Upper lobe of right lung (tissue), 1 donor: Measurements from ENCODE around the gene CELF5. TPM values are rescaled to one million over a fixed set of nuclear protein-coding genes. Genes with fewer than 3 reads are reported as not detected.

Source experiments
- ATAC-seq: fragments of 200-7000 bp; cut with Tn5 transposase; one replicate; pipeline ENCODE4 v1.9.1; 2020; ENCODE audit warnings: mild to moderate bottlenecking, moderate library complexity
- DNase-seq: peaks from one replicate; pipeline ENCODE4 v3.0.0-alpha.2; 2020
- H3K27ac ChIP-seq: fragments of 200-600 bp; one replicate; pipeline ENCODE4 v1.8.0; 2022
- H3K27me3 ChIP-seq: fragments of 200-600 bp; one replicate; pipeline ENCODE4 v1.8.0; 2022; ENCODE audit warnings: mild to moderate bottlenecking
- H3K36me3 ChIP-seq: fragments of 200-600 bp; one replicate; pipeline ENCODE4 v1.8.0; 2022
- H3K4me1 ChIP-seq: fragments of 200-600 bp; one replicate; pipeline ENCODE4 v1.8.0; 2022
- H3K4me3 ChIP-seq: fragments of 200-600 bp; one replicate; pipeline ENCODE4 v1.8.0; 2022; ENCODE audit warnings: mild to moderate bottlenecking
- H3K9me3 ChIP-seq: fragments of 200-600 bp; one replicate; pipeline ENCODE4 v1.8.0; 2022
- intact Hi-C: fragments of 100-400 bp; cut with DNase I; formaldehyde crosslinking; loops from one replicate; pipeline ENCODE4 v1.11.0; 2022
- total RNA-seq: library from RNA; stranded (reverse); fragmentation: NEBNext Ultra II Directional; extraction: Animal tissue kit (Norgen Biotek cat#: 25700); gene quantifications from one replicate; pipeline ENCODE4 v1.2.1, GENCODE V29; 2021
- TF ChIP-seq, protein P1 (sequence below): fragments of 200-600 bp; IDR thresholded peaks from one replicate; pipeline ENCODE4 v1.8.0; 2022; ENCODE audit warnings: antibody characterized with exemption
- donor health status: DM: no; HTN: yes; CAD: no; lungs with severe emphysema.

CELF5 gene
- total RNA-seq, 1 donor from 2014 or later = not detected

- intact Hi-C loops = loop anchor here (5.0 kb wide), 1 partner anchor 157 kb away; no protein-coding TSS in a partner anchor
- Histone ChIP-seq H3K4me1 (no peaks in the 10 kb centered on the region), H3K27me3 (peaks cover 17% of the 10 kb centered on the region), H3K9me3 (no peaks in the 10 kb centered on the region), H3K27ac (no peak overlapping the region), H3K36me3 (no peaks in the 10 kb centered on the region), H3K4me3 (no peak overlapping the region)
- DNase-seq (no peak), ATAC-seq (no peak)
- TF ChIP-seq, protein P1, sequence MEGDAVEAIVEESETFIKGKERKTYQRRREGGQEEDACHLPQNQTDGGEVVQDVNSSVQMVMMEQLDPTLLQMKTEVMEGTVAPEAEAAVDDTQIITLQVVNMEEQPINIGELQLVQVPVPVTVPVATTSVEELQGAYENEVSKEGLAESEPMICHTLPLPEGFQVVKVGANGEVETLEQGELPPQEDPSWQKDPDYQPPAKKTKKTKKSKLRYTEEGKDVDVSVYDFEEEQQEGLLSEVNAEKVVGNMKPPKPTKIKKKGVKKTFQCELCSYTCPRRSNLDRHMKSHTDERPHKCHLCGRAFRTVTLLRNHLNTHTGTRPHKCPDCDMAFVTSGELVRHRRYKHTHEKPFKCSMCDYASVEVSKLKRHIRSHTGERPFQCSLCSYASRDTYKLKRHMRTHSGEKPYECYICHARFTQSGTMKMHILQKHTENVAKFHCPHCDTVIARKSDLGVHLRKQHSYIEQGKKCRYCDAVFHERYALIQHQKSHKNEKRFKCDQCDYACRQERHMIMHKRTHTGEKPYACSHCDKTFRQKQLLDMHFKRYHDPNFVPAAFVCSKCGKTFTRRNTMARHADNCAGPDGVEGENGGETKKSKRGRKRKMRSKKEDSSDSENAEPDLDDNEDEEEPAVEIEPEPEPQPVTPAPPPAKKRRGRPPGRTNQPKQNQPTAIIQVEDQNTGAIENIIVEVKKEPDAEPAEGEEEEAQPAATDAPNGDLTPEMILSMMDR = no peak
Measured at GRCh38 chr19:3320354-3320670, 95.9 kb downstream of the CELF5 start.

DNA sequence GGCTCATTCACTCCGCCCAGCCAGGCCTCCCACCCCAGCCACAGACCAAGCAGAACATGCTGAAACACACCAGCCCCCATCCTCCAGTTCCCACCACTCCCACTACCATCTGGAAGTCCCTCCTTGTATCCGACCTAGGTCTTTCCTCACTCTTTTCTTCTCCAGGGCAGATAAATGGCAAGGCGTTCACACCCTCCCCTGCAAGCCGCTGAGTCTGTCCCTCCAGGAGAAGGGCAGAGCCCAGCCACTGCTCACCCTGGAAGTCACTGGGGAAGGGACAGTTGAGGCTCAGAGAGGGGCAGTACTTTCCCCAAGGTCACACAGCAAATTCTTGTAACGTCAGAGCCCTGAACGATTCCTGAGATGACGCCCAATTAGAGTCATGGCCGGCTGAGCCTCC, 96.4 kb downstream of the CELF5 start:
- H3K27me3 ChIP-seq = peaks cover 17% of the 10 kb centered on the region

GRCh38 chr19:3321696-3322095, 97.2 kb downstream of the CELF5 start:
- Histone ChIP-seq H3K4me1 (no peaks in the 10 kb centered on the region), H3K36me3 (no peaks in the 10 kb centered on the region), H3K4me3 (no peak overlapping the region), H3K27ac (no peak overlapping the region), H3K9me3 (no peaks in the 10 kb centered on the region), H3K27me3 (peaks cover 17% of the 10 kb centered on the region)
- intact Hi-C loops = loop anchor here (5.0 kb wide), 1 partner anchor 156 kb away; no protein-coding TSS in a partner anchor
- no peak for ATAC-seq
- no peak for DNase-seq
- TF ChIP-seq, protein P1 = no peak

More for the DNA sequence above, 96.4 kb downstream of the CELF5 start:
- Histone ChIP-seq H3K4me1 (no peaks in the 10 kb centered on the region), H3K4me3 (no peak overlapping the region), H3K36me3 (no peaks in the 10 kb centered on the region), H3K9me3 (no peaks in the 10 kb centered on the region), H3K27ac (no peak overlapping the region)
- DNase-seq (no peak), ATAC-seq (no peak)
- intact Hi-C loops = loop anchor here (5.0 kb wide), 1 partner anchor 156 kb away; no protein-coding TSS in a partner anchor
- TF ChIP-seq, protein P1 = no peak

DNA sequence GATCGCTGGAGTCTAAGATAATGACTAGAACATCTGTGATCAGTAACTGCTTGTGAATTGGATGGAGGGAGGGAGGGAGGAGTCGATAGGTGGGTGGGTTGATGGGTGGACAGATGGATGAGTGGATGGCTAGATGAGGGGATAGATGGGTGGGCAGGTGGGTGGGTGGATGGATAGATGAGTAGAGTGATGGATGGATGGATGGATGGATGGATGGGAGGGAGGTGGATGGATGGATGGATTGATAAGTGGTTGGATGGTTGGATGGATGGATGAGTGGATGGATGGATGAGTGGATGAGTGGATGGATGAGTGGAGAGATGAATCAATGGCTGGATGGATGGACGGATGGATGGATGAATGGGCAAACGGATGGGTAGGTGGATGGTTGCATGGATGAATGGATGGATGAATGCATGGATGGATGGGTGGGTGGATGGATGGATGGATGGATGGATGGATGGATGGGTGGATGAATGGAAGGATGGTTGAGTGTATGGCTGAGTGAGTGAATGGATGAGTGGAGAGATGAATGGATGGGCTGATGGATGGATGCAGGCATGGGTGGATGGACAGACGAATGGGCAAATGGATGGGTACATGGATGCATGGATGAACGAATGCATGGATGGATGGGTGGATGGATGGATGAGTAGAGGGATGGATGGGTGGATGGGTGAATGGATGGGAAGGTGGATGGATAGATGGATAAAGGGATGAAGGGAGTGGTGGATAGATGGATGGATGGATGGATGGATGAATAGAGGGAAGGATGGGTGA, 97.9 kb downstream of the CELF5 start:
- no peaks in the 10 kb centered on the region for H3K9me3 ChIP-seq
- H3K4me1 ChIP-seq = no peaks in the 10 kb centered on the region
- no peaks in the 10 kb centered on the region for H3K36me3 ChIP-seq
- no peak overlapping the region for H3K4me3 ChIP-seq
- peaks cover 17% of the 10 kb centered on the region for H3K27me3 ChIP-seq
- no peak for ATAC-seq
- TF ChIP-seq, protein P1 = no peak
- no peak for DNase-seq
- no peak overlapping the region for H3K27ac ChIP-seq
- intact Hi-C loops = loop anchor here (5.0 kb wide), 1 partner anchor 155 kb away; no protein-coding TSS in a partner anchor

DNA sequence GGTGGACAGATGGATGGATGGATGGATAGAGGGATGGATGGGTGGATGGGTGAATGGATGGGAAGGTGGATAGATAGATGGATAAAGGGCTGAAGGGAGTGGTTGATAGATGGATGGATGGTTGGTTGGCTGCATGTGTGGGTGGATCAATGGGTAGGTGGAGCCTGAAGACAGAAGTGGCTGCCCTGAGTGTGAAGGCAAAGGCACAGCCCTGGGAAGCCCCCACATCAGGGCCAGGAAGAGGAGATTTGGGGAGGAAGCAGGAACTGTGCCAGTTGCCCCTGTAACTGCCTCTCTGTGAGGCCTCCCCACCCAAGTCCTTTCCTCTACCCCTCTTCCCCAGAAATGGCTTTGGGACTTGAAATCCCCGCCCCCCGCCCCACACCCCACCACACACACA, 98.6 kb downstream of the CELF5 start:
- intact Hi-C loops = loop anchor here (5.0 kb wide), 1 partner anchor 154 kb away; no protein-coding TSS in a partner anchor
- Histone ChIP-seq H3K27me3 (peaks cover 17% of the 10 kb centered on the region), H3K36me3 (no peaks in the 10 kb centered on the region), H3K4me1 (no peaks in the 10 kb centered on the region), H3K4me3 (no peak overlapping the region), H3K9me3 (no peaks in the 10 kb centered on the region), H3K27ac (no peak overlapping the region)
- ATAC-seq (no peak), DNase-seq (no peak)
- TF ChIP-seq, protein P1 = no peak
